Peyer's patch (tissue), 4 donors: ENCODE data around the gene LEKR1.
A peak's percentile ranks its signal among the peaks of the same experiment; 100 is the strongest.

Source experiments
- CTCF ChIP-seq, 6 experiments: fragments of 450-650 bp in 4 of 6; fragments of 200-600 bp in 2 of 6; sonication (generic) in 1 of 6; IDR thresholded peaks; one replicate each; pipeline ENCODE4 v1.5.1; 2017 to 2019; ENCODE audit warnings: antibody characterized with exemption in 6 of 6, mild to moderate bottlenecking in 3 of 6, moderate library complexity in 1 of 6
- POLR2A ChIP-seq, 2 donors: fragments of 450-650 bp; IDR thresholded peaks; one replicate each; pipeline ENCODE4 v1.5.1; 2017; ENCODE audit warnings: antibody characterized with exemption in 2 of 2, mild to moderate bottlenecking in 2 of 2, moderate library complexity in 2 of 2

DNA sequence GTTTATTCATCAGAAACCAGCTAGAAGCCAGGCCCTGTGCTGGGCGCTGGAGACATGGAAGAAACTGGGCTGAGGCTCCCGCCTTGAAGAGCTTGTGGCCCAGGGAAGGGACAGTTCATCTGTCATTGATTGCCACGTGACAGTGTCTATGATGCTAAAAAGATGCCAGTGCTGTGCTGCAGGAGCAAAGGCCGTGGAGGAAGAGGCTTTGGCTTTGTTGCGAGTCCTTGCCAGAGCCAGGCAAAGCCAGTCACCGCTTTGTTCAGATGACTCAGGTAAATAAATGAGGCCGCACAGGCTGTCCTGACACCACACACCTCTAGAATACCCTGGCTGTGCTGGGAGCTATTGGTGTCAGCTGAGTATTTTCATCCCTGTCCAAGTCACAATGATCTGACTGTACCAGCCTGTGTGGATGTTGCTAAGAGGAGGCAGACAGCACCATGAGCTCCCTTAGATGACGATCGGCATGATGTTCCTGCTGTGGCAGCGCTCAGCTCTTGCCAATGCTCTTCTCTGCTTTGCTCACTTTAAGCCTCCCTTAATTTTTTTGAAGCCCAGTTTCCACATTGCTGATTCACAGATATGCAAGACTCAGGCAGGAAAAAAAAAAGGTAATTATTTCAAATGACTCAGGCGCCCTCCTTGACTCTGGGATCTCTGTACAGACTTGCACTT lies 256.3 kb downstream of the LEKR1 start:
- TF ChIP-seq POLR2A (IDR thresholded peaks at IDR 0.05) = peak; percentile 9 to 24
- TF ChIP-seq CTCF (IDR thresholded peaks at IDR 0.05) = peak in 3 of 6 experiments; percentile 7 to 22 (median 17)
